Choroid plexus epithelial cell (primary cell): ENCODE data around the gene TBX3.

Experiments
- DNase-seq: peaks from one replicate; pipeline ENCODE4 v3.0.0-alpha.2; 2010; ENCODE audit warnings: low read depth
- H3K4me3 ChIP-seq: 2 replicates; pipeline ENCODE4 v1.5.1; 2011; ENCODE audit warnings: low read depth, mild to moderate bottlenecking, control low read depth, low read length, moderate library complexity
- TF ChIP-seq, protein P1 (sequence below): conservative IDR thresholded peaks from 2 replicates; pipeline ENCODE4 v1.5.1; 2011; ENCODE audit warnings: low read depth, mild to moderate bottlenecking, control low read depth, inconsistent platforms, low read length, moderate library complexity

TBX3 gene

DNA sequence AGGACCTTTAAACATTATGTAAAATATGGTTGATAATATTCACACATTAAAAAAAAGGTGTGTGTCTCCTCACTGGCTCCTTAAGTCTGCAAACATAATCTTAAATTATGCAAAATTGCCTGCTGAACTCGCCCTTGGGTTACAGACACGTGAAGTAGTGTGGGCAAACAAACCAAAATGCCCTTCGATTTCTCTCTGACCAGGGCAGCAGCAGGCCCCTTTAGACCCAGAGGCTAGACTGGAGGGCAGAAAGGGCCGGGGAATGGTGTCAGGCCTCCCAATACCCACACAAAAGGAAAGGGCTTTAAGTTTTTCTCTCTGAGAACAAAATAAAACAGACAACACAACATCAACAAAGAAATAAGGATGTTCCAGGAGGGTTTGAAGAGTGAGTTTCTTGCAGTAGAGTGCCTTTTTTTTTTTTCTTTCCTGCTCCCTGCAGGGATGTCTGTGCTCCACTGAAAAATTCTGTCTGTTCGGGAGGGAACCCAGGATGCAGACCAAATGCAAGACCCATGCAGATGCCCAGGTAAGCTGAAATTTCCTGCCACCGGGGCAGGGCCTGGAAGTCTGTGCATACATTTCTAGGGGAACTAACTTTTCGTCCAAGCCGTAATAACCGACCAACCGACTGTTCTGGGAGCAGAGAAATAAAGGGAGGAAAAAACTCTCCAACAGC lies 1.7 kb downstream of the TBX3 start:
- DNase-seq = no peak
- TF ChIP-seq, protein P1, sequence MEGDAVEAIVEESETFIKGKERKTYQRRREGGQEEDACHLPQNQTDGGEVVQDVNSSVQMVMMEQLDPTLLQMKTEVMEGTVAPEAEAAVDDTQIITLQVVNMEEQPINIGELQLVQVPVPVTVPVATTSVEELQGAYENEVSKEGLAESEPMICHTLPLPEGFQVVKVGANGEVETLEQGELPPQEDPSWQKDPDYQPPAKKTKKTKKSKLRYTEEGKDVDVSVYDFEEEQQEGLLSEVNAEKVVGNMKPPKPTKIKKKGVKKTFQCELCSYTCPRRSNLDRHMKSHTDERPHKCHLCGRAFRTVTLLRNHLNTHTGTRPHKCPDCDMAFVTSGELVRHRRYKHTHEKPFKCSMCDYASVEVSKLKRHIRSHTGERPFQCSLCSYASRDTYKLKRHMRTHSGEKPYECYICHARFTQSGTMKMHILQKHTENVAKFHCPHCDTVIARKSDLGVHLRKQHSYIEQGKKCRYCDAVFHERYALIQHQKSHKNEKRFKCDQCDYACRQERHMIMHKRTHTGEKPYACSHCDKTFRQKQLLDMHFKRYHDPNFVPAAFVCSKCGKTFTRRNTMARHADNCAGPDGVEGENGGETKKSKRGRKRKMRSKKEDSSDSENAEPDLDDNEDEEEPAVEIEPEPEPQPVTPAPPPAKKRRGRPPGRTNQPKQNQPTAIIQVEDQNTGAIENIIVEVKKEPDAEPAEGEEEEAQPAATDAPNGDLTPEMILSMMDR = no peak
- peak overlapping the region; percentile 86 for H3K4me3 ChIP-seq

DNA sequence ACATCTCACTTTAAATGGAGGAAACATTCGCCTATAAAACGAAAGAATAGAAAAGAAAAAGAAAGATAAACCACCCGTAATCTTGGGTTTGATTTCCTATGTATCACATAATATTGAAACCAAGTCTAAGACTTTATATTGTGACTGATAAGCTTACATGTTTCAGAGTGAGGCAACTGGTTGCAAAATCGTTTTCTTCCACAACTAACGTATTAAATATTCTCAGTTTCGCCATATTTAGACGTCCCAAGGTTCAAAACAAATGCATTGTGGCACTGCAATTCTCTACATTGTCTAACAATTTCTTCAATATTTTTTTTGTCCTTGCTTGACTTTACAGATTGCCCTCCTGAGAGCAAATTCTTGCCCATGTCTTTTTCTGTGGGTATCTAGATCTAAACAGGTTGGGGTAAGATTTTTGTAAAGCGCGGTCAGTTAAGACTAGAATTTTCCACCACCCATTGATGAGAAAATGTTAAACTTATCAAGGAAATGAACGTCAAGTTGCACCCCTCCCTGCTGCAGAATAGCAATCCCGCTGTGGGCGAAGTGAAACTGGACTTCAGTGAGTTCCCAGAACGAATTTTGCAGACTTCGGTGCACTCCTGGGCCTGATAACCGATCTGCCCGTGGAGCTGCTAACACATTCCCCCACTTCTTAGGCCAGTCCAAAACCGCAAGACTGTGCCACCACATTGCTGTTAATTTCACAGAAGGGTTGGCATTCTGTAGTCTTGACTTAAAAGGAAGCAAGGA lies 2.7 kb downstream of the TBX3 start:
- H3K4me3 ChIP-seq = peak overlapping the region; percentile 86
- DNase-seq = peak; percentile 76

DNA sequence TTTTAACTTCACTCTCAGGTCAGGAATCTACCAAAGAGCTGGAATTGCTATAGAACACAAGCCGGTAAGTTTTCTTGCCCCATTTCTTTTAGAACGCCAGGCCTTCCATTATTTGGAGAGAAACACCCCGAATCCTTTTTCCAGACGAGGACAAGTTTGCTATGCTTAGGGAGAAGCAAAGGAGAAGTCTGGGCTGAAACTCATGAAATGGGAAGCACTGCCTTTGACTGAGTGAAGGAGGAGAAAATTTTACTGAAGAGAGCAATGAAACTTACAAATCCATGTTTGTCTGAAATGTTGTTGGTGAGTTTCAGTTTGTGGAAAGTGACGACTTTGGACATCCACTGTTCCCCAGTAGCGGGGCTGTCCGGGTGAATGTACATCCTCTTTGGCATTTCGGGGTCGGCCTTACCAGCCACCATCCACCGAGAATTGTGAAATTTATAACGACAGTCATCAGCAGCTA lies 3.3 kb downstream of the TBX3 start:
- TF ChIP-seq, protein P1 = no peak
- no peak for DNase-seq
- H3K4me3 ChIP-seq = peak overlapping the region; percentile 86

More for the DNA sequence above, 2.7 kb downstream of the TBX3 start:
- TF ChIP-seq, protein P1 = no peak

DNA sequence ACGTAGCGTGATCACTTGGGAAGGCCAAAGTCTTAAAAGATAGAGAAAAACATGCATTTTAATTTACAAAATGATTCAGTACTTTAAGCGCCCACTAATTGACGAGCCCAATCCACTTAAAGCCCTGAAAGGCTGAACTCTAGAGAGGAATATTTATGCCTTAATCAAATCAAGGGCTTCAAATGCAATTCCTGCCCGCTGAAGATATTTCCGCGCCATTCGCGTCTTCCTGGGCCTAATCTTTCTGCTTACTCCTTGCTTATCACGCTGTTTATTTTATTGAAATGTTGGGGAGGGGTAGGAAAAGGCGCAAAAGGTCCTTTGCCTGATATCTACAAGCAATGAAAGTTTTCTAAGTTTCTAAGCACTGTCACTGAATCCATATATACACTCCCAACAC lies 4.0 kb downstream of the TBX3 start:
- TF ChIP-seq, protein P1 = no peak
- H3K4me3 ChIP-seq = peak overlapping the region; percentile 86
- DNase-seq = no peak

DNA sequence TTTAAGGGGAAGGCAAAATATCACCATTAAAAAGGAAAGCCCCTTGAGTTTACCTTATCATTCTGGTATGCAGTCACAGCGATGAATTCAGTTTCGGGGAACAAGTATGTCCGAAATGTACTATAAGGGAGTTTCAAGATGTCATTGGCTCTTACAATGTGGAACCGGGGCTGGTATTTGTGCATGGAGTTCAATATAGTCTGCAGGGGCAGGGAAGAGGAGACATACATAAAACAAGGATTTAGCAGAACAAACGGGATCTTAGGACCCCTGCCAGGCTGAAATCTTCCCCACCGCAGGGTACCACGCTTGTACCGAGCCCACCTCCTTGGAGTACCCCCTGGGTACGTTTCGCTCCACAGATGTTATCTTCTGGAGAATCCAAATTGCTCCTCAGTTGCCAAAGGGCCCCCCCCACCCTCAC lies 4.5 kb downstream of the TBX3 start:
- TF ChIP-seq, protein P1 = no peak
- H3K4me3 ChIP-seq = peak overlapping the region; percentile 86
- peak; percentile 55 for DNase-seq

DNA sequence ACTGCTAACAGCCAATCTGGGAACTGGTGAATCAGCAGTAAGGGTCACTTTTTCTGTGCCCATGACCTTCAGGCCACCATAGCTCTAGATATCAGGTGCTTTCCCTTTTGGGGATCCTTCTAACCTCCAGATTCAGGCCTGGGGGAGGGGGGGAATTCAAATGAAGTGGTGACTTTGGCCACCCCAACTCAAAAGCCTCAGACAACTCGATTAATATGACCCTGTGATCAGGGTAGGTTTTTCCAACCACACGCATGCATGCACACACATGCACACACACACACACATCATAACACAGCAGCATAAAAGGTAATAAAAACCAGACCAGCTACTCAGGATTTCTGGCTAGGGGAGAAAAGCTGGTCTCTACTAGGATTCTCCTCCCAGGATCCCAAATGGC lies 5.3 kb downstream of the TBX3 start:
- TF ChIP-seq, protein P1 = no peak
- DNase-seq = no peak
- H3K4me3 ChIP-seq = peak overlapping the region; percentile 86
